Nephron progenitor cell (in vitro differentiated cells): ENCODE measurements around the gene PLOD3.

Experiments used
- DNase-seq: peaks from one replicate; pipeline ENCODE4 v3.0.0; 2021
- H3K27ac Mint-ChIP-seq: 2 replicates; pipeline ENCODE4 v1.8.0; 2021; ENCODE audit warnings: mild to moderate bottlenecking, moderate library complexity, mixed read lengths
- H3K27me3 Mint-ChIP-seq: 2 replicates; pipeline ENCODE4 v1.8.0; 2021; ENCODE audit warnings: mild to moderate bottlenecking, low read depth, mixed read lengths; ENCODE audit not compliant: poor library complexity
- H3K36me3 Mint-ChIP-seq: 2 replicates; pipeline ENCODE4 v1.8.0; 2021; ENCODE audit warnings: low read depth, mixed read lengths
- H3K4me1 Mint-ChIP-seq: 2 replicates; pipeline ENCODE4 v1.8.0; 2021; ENCODE audit warnings: mixed read lengths
- H3K4me3 Mint-ChIP-seq: 2 replicates; pipeline ENCODE4 v1.8.0; 2021; ENCODE audit warnings: mild to moderate bottlenecking, moderate library complexity, mixed read lengths
- H3K9me3 Mint-ChIP-seq: 2 replicates; pipeline ENCODE4 v1.8.0; 2021; ENCODE audit warnings: mild to moderate bottlenecking, moderate library complexity, mixed read lengths
- TF ChIP-seq, protein P1 (sequence below): fragments of 200-600 bp; sonication (generic); IDR thresholded peaks from 2 replicates; pipeline ENCODE4 v1.5.0; 2021; ENCODE audit warnings: antibody characterized with exemption

The PLOD3 gene

DNA sequence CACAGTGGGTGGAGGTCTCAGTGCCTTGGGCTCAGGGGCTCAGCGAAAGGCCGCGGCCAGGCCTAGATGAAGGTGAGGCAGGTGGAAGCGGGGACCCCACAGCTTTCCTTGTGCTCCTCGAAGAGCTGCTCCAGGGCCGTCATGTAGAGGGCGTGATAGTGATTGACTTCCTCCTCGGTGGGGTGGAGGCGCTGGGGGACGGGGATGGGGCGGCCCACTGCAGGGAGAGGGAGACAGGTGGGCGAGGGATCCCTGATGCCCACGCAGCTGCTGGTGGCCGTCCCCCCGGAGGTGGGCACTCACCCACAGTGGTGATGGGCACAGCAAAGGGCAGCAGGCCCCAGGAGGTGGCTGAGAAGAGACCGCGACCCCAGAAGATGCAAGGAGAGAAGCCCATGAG, 21.5 kb downstream of the PLOD3 start:
- H3K4me1 Mint-ChIP-seq = peaks cover 12% of the 10 kb centered on the region
- no peaks in the 10 kb centered on the region for H3K36me3 Mint-ChIP-seq
- H3K9me3 Mint-ChIP-seq = no peaks in the 10 kb centered on the region
- no peak for DNase-seq
- H3K27ac Mint-ChIP-seq = no peak overlapping the region
- TF ChIP-seq, protein P1, sequence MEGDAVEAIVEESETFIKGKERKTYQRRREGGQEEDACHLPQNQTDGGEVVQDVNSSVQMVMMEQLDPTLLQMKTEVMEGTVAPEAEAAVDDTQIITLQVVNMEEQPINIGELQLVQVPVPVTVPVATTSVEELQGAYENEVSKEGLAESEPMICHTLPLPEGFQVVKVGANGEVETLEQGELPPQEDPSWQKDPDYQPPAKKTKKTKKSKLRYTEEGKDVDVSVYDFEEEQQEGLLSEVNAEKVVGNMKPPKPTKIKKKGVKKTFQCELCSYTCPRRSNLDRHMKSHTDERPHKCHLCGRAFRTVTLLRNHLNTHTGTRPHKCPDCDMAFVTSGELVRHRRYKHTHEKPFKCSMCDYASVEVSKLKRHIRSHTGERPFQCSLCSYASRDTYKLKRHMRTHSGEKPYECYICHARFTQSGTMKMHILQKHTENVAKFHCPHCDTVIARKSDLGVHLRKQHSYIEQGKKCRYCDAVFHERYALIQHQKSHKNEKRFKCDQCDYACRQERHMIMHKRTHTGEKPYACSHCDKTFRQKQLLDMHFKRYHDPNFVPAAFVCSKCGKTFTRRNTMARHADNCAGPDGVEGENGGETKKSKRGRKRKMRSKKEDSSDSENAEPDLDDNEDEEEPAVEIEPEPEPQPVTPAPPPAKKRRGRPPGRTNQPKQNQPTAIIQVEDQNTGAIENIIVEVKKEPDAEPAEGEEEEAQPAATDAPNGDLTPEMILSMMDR = no peak
- no peak overlapping the region for H3K4me3 Mint-ChIP-seq
- H3K27me3 Mint-ChIP-seq = peaks cover 59% of the 10 kb centered on the region

DNA sequence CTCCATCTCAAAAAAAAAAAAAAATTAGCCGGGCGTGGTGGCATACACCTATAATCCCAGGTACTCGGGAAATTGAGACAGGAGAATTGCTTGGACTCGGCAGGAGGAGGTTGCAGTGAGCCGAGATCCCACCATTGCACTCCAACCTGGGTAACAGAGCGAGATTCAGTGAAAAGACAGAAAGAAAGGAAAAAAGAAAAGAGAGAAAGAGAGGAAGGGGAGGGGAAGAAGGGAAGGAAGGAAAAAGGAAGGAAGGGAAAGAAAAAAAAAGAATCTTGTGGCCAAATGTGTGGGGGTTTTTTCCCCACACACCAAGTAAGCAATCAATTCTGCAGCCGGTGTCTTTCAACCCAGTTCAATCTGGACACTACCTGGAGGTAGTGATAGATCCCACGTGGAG, 28.3 kb downstream of the PLOD3 start:
- H3K4me1 Mint-ChIP-seq = peaks cover 4% of the 10 kb centered on the region
- TF ChIP-seq, protein P1 = no peak
- DNase-seq = no peak
- H3K9me3 Mint-ChIP-seq = no peaks in the 10 kb centered on the region
- no peaks in the 10 kb centered on the region for H3K36me3 Mint-ChIP-seq
- no peak overlapping the region for H3K4me3 Mint-ChIP-seq
- no peak overlapping the region for H3K27ac Mint-ChIP-seq
- H3K27me3 Mint-ChIP-seq = peaks cover 58% of the 10 kb centered on the region

DNA sequence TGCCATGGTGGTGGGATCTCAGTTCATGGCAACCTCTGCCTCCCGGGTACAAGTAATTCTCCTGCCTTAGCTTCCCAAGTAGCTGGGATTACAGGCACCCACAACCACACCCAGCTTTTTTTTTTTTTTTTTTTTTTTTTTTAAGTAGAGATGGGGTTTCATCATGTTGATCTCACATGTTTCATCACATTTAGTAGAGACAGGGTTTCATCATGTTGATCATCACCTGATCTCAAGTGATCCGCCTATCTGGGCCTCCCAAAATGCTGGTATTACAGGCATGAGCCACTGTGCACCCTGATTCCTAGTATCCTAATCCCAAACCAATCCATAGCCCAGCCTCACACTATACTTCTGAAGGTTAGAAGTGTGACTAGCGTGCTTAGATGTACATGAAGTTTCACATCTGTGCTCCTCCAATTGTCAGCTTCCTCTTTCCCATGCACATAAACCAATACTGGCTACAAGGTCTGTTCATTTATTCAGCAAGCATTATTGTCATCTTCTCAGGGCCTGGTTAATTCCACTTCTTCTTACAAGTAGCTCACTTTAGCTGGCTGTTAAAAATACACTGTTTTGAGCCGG, 30.4 kb downstream of the PLOD3 start:
- H3K36me3 Mint-ChIP-seq = no peaks in the 10 kb centered on the region
- peaks cover 6% of the 10 kb centered on the region for H3K9me3 Mint-ChIP-seq
- peaks cover 57% of the 10 kb centered on the region for H3K27me3 Mint-ChIP-seq
- no peak overlapping the region for H3K27ac Mint-ChIP-seq
- DNase-seq = no peak
- TF ChIP-seq, protein P1 = no peak
- H3K4me3 Mint-ChIP-seq = no peak overlapping the region
- peaks cover 13% of the 10 kb centered on the region for H3K4me1 Mint-ChIP-seq

DNA sequence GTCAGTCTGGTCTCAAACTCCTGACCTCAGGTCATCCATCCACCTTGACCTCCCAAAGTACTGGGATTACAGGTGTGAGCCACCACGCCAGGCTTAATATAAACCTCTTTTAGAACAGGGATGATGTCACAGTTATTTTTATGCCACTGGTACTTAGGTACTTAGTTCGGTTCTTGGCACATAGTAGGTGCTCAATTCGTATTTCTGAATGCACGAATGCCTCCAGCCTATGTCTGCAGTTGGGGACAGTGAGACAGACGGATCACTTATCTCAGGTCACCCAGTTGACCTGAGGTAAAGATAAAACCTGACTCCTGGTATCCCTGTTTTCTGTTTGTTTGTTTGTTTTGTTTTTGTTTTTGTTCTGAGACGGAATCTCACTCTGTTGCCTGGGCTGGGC, 31.2 kb downstream of the PLOD3 start:
- peaks cover 10% of the 10 kb centered on the region for H3K4me1 Mint-ChIP-seq
- DNase-seq = no peak
- H3K36me3 Mint-ChIP-seq = no peaks in the 10 kb centered on the region
- TF ChIP-seq, protein P1 = no peak
- peaks cover 6% of the 10 kb centered on the region for H3K9me3 Mint-ChIP-seq
- H3K27me3 Mint-ChIP-seq = peaks cover 59% of the 10 kb centered on the region
- H3K4me3 Mint-ChIP-seq = no peak overlapping the region
- no peak overlapping the region for H3K27ac Mint-ChIP-seq

GRCh38 chr7:101185258-101185839, 32.0 kb downstream of the PLOD3 start:
- DNase-seq = no peak
- Mint-ChIP-seq H3K4me1 (peaks cover 14% of the 10 kb centered on the region), H3K27me3 (peaks cover 64% of the 10 kb centered on the region), H3K36me3 (no peaks in the 10 kb centered on the region), H3K4me3 (no peak overlapping the region), H3K27ac (no peak overlapping the region), H3K9me3 (peaks cover 10% of the 10 kb centered on the region)
- TF ChIP-seq, protein P1 = no peak

GRCh38 chr7:101180130-101180755, 37.1 kb downstream of the PLOD3 start, which contains the start of gene NAT16:
Gene NAT16 (minus strand): TSS chr7:101180293. CDS start chr7:101174807, 5,486 bp downstream.
- no peak within 1 kb of the TSS for H3K27ac Mint-ChIP-seq
- DNase-seq = no peak
- peaks cover 10% of the 10 kb centered on the region for H3K9me3 Mint-ChIP-seq
- H3K4me3 Mint-ChIP-seq = peak within 1 kb of the TSS; percentile 75
- TF ChIP-seq, protein P1 = no peak
- H3K36me3 Mint-ChIP-seq = no peaks in the 10 kb centered on the region
- H3K4me1 Mint-ChIP-seq = peaks cover 21% of the 10 kb centered on the region
- H3K27me3 Mint-ChIP-seq = peaks cover 88% of the 10 kb centered on the region
